HL-60/S4 (cell line): ENCODE measurements around the gene DHRS11.

Source experiments
- in situ Hi-C: fragments of 300-500 bp; cut with MboI; formaldehyde crosslinking; loops from 2 replicates; pipeline ENCODE4 v1.14.3; 2022; ENCODE audit warnings: low sequenced_read_pairs

DHRS11 gene

GRCh38 chr17:36612323-36612722 is 20.6 kb downstream of the DHRS11 start:
- in situ Hi-C loops: loop anchor here (25.0 kb wide), 1 partner anchor 775 kb away; the partner anchor contains the start of gene C17orf78

- in situ Hi-C loops: loop anchor here (25.0 kb wide), 1 partner anchor 774 kb away; the partner anchor contains the start of gene C17orf78
These were observed 21.5 kb downstream of the DHRS11 start for GRCh38 chr17:36613155-36613554.

- in situ Hi-C loops: loop anchor here (25.0 kb wide), 1 partner anchor 773 kb away; the partner anchor contains the start of gene C17orf78
These were observed 22.4 kb downstream of the DHRS11 start for GRCh38 chr17:36614081-36614480.

GRCh38 chr17:36614933-36615332 is 23.3 kb downstream of the DHRS11 start:
- in situ Hi-C loops: loop anchor here (25.0 kb wide), 1 partner anchor 772 kb away; the partner anchor contains the start of gene C17orf78

GRCh38 chr17:36616061-36617029 is 24.7 kb downstream of the DHRS11 start:
- in situ Hi-C loops: loop anchor here (25.0 kb wide), 1 partner anchor 771 kb away; the partner anchor contains the start of gene C17orf78

GRCh38 chr17:36617773-36618172 is 26.1 kb downstream of the DHRS11 start:
- in situ Hi-C loops: loop anchor here (25.0 kb wide), 1 partner anchor 770 kb away; the partner anchor contains the start of gene C17orf78

GRCh38 chr17:36623281-36623680 is 31.6 kb downstream of the DHRS11 start:
- in situ Hi-C loops: loop anchor here (25.0 kb wide), 1 partner anchor 764 kb away; the partner anchor contains the start of gene C17orf78

- in situ Hi-C loops: loop anchor here (25.0 kb wide), 1 partner anchor 412 kb away; no protein-coding TSS in a partner anchor
These were observed 33.5 kb downstream of the DHRS11 start for GRCh38 chr17:36625188-36625587.

- in situ Hi-C loops: loop anchor here (25.0 kb wide), 1 partner anchor 410 kb away; no protein-coding TSS in a partner anchor
These were observed 35.4 kb downstream of the DHRS11 start for GRCh38 chr17:36627101-36627500.

- in situ Hi-C loops: loop anchor here (25.0 kb wide), 1 partner anchor 409 kb away; no protein-coding TSS in a partner anchor
These were observed 36.9 kb downstream of the DHRS11 start for GRCh38 chr17:36628576-36628975.

GRCh38 chr17:36629252-36629847 is 37.7 kb downstream of the DHRS11 start:
- in situ Hi-C loops: loop anchor here (25.0 kb wide), 1 partner anchor 408 kb away; no protein-coding TSS in a partner anchor

GRCh38 chr17:36629970-36630502 is 38.4 kb downstream of the DHRS11 start:
- in situ Hi-C loops: loop anchor here (25.0 kb wide), 1 partner anchor 407 kb away; no protein-coding TSS in a partner anchor

- in situ Hi-C loops: loop anchor here (25.0 kb wide), 1 partner anchor 406 kb away; no protein-coding TSS in a partner anchor
These were observed 39.3 kb downstream of the DHRS11 start for GRCh38 chr17:36631022-36631421.

GRCh38 chr17:36632916-36633771 is 41.5 kb downstream of the DHRS11 start:
- in situ Hi-C loops: loop anchor here (25.0 kb wide), 1 partner anchor 404 kb away; no protein-coding TSS in a partner anchor

- in situ Hi-C loops: loop anchor here (25.0 kb wide), 1 partner anchor 397 kb away; no protein-coding TSS in a partner anchor
These were observed 48.7 kb downstream of the DHRS11 start for GRCh38 chr17:36640346-36640745.

- in situ Hi-C loops: loop anchor here (25.0 kb wide), 1 partner anchor 396 kb away; no protein-coding TSS in a partner anchor
These were observed 49.2 kb downstream of the DHRS11 start for GRCh38 chr17:36640836-36641235.

- in situ Hi-C loops: loop anchor here (25.0 kb wide), 1 partner anchor 396 kb away; no protein-coding TSS in a partner anchor
These were observed 49.7 kb downstream of the DHRS11 start for GRCh38 chr17:36641331-36641876.

GRCh38 chr17:36641877-36642845 is 50.5 kb downstream of the DHRS11 start:
- in situ Hi-C loops: loop anchor here (25.0 kb wide), 1 partner anchor 395 kb away; no protein-coding TSS in a partner anchor
